Esophagus (tissue), 2 donors: ENCODE measurements around the gene MPZL2. TPM values are rescaled to one million over a fixed set of nuclear protein-coding genes. Genes with fewer than 3 reads are reported as not detected.

Experiments used
- H3K27ac ChIP-seq, 2 donors: one replicate each; pipeline ENCODE4 v1.5.1; 2013; ENCODE audit warnings: low read depth in 2 of 2, mild to moderate bottlenecking in 2 of 2, inconsistent platforms in 1 of 2, low read length in 1 of 2, moderate library complexity in 1 of 2
- H3K27me3 ChIP-seq, 2 donors: one replicate each; pipeline ENCODE4 v1.6.1; 2013; ENCODE audit warnings: low read length in 2 of 2, control low read depth in 1 of 2, mild to moderate bottlenecking in 1 of 2; ENCODE audit not compliant: insufficient read depth in 2 of 2, control insufficient read depth in 1 of 2
- H3K36me3 ChIP-seq, 2 donors: one replicate each; pipeline ENCODE4 v1.6.1; 2013; ENCODE audit warnings: low read length in 1 of 2; ENCODE audit not compliant: control insufficient read depth in 2 of 2, insufficient read depth in 2 of 2
- H3K4me1 ChIP-seq, 2 donors: one replicate each; pipeline ENCODE4 v1.6.1; 2013; ENCODE audit warnings: low read length in 1 of 2; ENCODE audit not compliant: control insufficient read depth in 2 of 2, insufficient read depth in 2 of 2
- H3K4me3 ChIP-seq, 2 donors: one replicate each; pipeline ENCODE4 v1.5.1; 2013; ENCODE audit warnings: low read length in 2 of 2, mild to moderate bottlenecking in 2 of 2, low read depth in 1 of 2, moderate library complexity in 1 of 2
- H3K9me3 ChIP-seq, 2 donors: one replicate each; pipeline ENCODE4 v1.6.1; 2013; ENCODE audit warnings: mild to moderate bottlenecking in 2 of 2, low read depth in 1 of 2, low read length in 1 of 2, moderate library complexity in 1 of 2; ENCODE audit not compliant: control insufficient read depth in 2 of 2, insufficient read depth in 1 of 2
- WGBS, 2 donors: extraction: QIAGEN DNeasy Blood & Tissue Kit; methylation state at CpG; one replicate each; pipeline ENCODE4 v1.1.7; 2013; 5-methylcytosine and 5-hydroxymethylcytosine counted together
- polyA plus RNA-seq, 2 donors: library from polyadenylated mRNA; stranded (reverse); fragments of 200-250 nt; gene quantifications; one replicate each; pipeline ENCODE4 v1.2.3, GENCODE V29; 2013
- donor health status: healthy with polysubstance abuse.
- donor health status: Bipolar disorder and iron deficiency.

The MPZL2 gene
- polyA plus RNA-seq, 2 donors, result 150 to 185 TPM

DNA sequence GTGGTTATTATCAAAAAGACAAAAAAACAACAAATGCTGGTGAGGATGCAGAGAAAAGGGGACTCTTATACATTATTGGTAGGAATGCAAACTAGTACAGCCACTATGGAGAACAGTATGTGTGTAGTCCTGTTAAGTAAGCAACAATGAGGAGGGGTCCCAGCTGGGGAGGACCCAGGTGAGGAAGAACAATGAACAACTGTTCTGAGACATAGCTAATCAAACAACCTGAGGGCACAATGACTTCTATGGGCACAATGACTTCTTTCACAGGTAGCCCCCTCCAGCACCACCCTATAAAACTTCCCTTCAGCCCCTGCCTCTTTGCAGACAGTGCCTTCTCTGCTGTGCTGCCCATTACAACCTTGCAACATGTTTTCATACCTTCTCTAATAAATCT, 44.9 kb downstream of the MPZL2 start:
- Histone ChIP-seq H3K36me3 (no peaks in the 10 kb centered on the region), H3K9me3 (no peaks in the 10 kb centered on the region), H3K27me3 (no peaks in the 10 kb centered on the region), H3K27ac (no peak overlapping the region), H3K4me1 (no peaks in the 10 kb centered on the region), H3K4me3 (no peak overlapping the region)

GRCh38 chr11:118217575-118217974, 46.5 kb downstream of the MPZL2 start:
- no peaks in the 10 kb centered on the region for H3K36me3 ChIP-seq
- no peaks in the 10 kb centered on the region for H3K27me3 ChIP-seq
- no peaks in the 10 kb centered on the region for H3K4me1 ChIP-seq
- no peak overlapping the region for H3K27ac ChIP-seq
- 83 to 89% methylated on average over 3 of the region's 3 CpGs for WGBS, 2 donors
- H3K9me3 ChIP-seq, result no peaks in the 10 kb centered on the region
- H3K4me3 ChIP-seq, result no peak overlapping the region

GRCh38 chr11:118216621-118217481, 47.2 kb downstream of the MPZL2 start:
- H3K4me3 ChIP-seq, result no peak overlapping the region
- H3K27me3 ChIP-seq, result no peaks in the 10 kb centered on the region
- H3K9me3 ChIP-seq, result no peaks in the 10 kb centered on the region
- H3K27ac ChIP-seq, result peak overlapping the region in 1 of 2 donors; percentile 12
- H3K36me3 ChIP-seq, result no peaks in the 10 kb centered on the region
- WGBS, 2 donors, result 69 to 71% methylated on average over 11 of the region's 11 CpGs
- H3K4me1 ChIP-seq, result no peaks in the 10 kb centered on the region

- Histone ChIP-seq H3K27me3 (no peaks in the 10 kb centered on the region), H3K4me1 (no peaks in the 10 kb centered on the region), H3K27ac (no peak overlapping the region), H3K4me3 (no peak overlapping the region), H3K36me3 (no peaks in the 10 kb centered on the region), H3K9me3 (no peaks in the 10 kb centered on the region)
- 87 to 92% methylated on average over 7 of the region's 7 CpGs for WGBS, 2 donors
Observed at GRCh38 chr11:118215765-118216164, 48.3 kb downstream of the MPZL2 start.

DNA sequence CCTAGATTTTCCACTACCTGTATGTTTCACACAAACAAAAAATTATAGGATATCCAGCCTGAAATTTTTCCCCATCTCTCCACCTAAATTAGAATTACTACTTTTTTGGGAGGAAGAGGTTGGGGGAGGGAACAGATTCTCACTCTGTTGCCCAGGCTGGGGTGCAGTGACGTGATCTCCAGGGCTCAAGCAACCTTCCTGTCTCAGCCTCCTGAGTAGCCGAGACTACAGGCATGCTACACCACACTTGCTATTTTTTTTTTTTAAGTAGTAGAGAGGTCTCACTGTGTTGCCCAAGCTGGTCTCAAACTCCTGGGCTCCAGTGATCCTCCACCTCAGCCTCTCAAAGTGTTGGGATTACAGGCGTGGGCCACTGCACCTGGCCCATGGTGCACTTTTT, 48.8 kb downstream of the MPZL2 start:
- 73 to 79% methylated on average over 3 of the region's 3 CpGs for WGBS, 2 donors
- Histone ChIP-seq H3K36me3 (no peaks in the 10 kb centered on the region), H3K4me3 (no peak overlapping the region), H3K27me3 (no peaks in the 10 kb centered on the region), H3K9me3 (no peaks in the 10 kb centered on the region), H3K4me1 (no peaks in the 10 kb centered on the region), H3K27ac (no peak overlapping the region)

DNA sequence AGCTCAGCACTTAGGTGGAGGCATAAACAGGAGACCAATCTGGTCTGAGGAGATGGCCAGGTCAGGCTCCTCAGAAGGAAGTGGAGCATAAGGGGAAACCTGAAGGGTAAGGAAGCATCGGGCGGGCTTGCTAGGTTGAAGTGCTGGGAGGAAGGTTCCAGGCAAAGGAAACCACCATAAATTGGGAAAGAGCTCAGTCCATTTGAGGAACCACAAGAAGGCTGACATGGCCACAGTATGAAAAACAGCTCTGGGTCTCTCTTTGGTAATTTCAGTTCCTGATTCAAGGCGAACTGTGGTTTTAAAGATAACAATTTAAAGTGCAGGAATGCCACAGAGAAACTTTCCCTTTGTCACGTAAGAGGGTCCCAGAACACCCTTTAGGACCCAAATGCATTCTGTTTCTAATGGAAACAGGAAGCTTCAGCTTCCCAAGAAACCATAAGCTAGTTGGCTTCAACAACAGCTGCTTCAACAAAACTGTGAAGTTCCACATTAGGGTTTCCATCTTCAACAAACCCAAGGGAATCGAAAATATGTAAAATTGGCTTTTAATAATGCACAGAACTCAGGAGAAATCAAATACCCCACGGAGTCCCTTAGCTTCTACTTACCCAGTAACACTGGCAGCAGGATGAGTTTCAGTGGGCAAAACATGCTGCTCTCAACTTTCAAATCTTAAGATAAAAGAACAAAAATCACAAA, 49.7 kb downstream of the MPZL2 start:
- H3K4me3 ChIP-seq, result no peak overlapping the region
- no peaks in the 10 kb centered on the region for H3K9me3 ChIP-seq
- H3K27me3 ChIP-seq, result no peaks in the 10 kb centered on the region
- no peaks in the 10 kb centered on the region for H3K36me3 ChIP-seq
- H3K27ac ChIP-seq, result no peak overlapping the region
- H3K4me1 ChIP-seq, result no peaks in the 10 kb centered on the region
- WGBS, 2 donors, result 68 to 69% methylated on average over 6 of the region's 6 CpGs

DNA sequence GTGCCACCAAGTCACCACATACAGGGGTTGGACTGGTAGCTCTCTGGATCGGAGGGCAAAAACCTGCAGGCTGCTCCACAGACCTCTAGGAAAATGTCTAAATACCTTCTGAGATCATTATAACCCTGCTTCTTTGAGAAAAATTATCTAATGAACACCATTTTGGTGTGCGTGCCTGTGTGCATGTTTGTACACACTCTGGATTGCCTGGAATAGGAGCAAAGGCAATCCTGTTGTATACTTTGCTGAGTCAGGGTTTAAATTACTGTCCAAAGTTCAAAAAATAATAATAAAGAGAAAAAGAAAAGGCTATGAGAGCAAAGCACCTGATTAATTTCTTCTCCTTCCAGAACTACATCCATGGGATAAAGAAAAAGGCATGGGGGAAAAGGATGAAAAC, 50.3 kb downstream of the MPZL2 start:
- no peaks in the 10 kb centered on the region for H3K27me3 ChIP-seq
- H3K27ac ChIP-seq, result no peak overlapping the region
- 86 to 89% methylated on average over 2 of the region's 2 CpGs for WGBS, 2 donors

DNA sequence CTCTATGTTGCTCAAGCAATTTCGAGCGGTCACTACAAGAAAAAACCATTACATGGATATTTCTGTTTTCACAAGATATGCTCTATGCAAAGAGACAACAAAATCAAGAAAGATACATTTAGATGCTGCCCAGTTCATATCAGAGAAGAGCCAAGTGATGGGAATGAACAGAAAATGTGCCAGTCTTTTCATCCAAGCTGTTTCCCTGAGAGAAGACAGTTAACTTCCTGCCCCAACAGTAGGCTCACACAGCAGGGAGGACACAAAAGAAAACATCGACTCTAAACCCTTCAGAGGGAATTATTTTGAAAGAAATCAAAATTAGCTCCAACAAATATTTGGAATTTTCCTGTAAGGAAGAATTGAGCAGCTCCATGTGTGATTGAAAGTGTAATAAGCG, 50.9 kb downstream of the MPZL2 start:
- no peak overlapping the region for H3K27ac ChIP-seq
- H3K4me1 ChIP-seq, result no peaks in the 10 kb centered on the region
- 78 to 84% methylated on average over 4 of the region's 4 CpGs for WGBS, 2 donors
- no peaks in the 10 kb centered on the region for H3K9me3 ChIP-seq
- no peaks in the 10 kb centered on the region for H3K36me3 ChIP-seq
- H3K4me3 ChIP-seq, result no peak overlapping the region
- H3K27me3 ChIP-seq, result no peaks in the 10 kb centered on the region

More for the DNA sequence above, 50.3 kb downstream of the MPZL2 start:
- no peaks in the 10 kb centered on the region for H3K9me3 ChIP-seq
- H3K36me3 ChIP-seq, result no peaks in the 10 kb centered on the region
- H3K4me3 ChIP-seq, result no peak overlapping the region
- no peaks in the 10 kb centered on the region for H3K4me1 ChIP-seq

DNA sequence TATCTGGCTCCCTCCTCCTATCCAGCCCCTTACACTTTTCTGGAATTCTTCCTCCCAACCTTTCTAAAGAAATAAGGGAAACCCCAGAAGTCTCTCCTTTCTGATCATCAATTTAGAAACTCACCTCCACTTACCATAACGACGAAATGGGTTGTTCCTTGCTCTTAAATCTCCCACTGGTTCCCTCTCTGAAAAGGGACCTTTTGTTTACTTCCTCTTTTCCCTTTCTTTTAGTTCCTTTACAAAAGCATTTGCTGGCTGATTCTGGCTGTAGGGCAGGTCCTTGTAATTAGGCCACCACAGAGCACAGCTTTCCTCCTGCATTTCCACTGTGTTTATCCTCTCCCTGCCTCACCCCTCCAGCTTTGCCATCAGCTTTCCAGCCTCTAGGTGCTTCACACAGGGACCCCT, 51.3 kb downstream of the MPZL2 start:
- H3K9me3 ChIP-seq, result no peaks in the 10 kb centered on the region
- no peaks in the 10 kb centered on the region for H3K36me3 ChIP-seq
- WGBS, 2 donors, result 71 to 78% methylated on average over 2 of the region's 2 CpGs
- no peaks in the 10 kb centered on the region for H3K27me3 ChIP-seq
- H3K4me1 ChIP-seq, result no peaks in the 10 kb centered on the region
- H3K4me3 ChIP-seq, result no peak overlapping the region
- no peak overlapping the region for H3K27ac ChIP-seq
